ENCODE results near the gene SUPT3H.
A peak's percentile ranks its signal among the peaks of the same experiment; 100 is the strongest.
"Not testable (repeated sequence)": the region's sequence is repeated elsewhere in the genome, so short reads cannot be mapped to it uniquely, and the experiment has no call there.

Gene SUPT3H

GRCh38 chr6:45344900-45345299 is 32.8 kb downstream of the SUPT3H start:
- Histone ChIP-seq H3K27ac (no peak overlapping the region), H3K4me3 (no peak overlapping the region)

GRCh38 chr6:45328523-45328922 is 49.2 kb downstream of the SUPT3H start:
- Histone ChIP-seq H3K4me3 (peak overlapping the region in 3 of 7 experiments; percentile 0 to 16 (median 0)), H3K27ac (peak overlapping the region in 5 of 21 experiments; percentile 0 to 67 (median 16))

- H3K27ac ChIP-seq: peak within 1 kb of the TSS in 6 of 21 experiments; percentile 0 to 67 (median 18)
- H3K4me3 ChIP-seq: peak within 1 kb of the TSS in 3 of 7 experiments; percentile 0 to 16 (median 0)
These were observed 49.7 kb downstream of the SUPT3H start, which contains the start of gene RUNX2 for GRCh38 chr6:45327956-45328522. TSS of gene RUNX2 (plus strand) at chr6:45328330. CDS start at chr6:45328727, 397 bp downstream.

- H3K4me3 ChIP-seq: no peak overlapping the region
These were observed 50.9 kb downstream of the SUPT3H start for GRCh38 chr6:45326698-45327417.

GRCh38 chr6:45323656-45324224 is 54.0 kb downstream of the SUPT3H start:
- Histone ChIP-seq H3K27ac (peak overlapping the region in 1 of 21 experiments; percentile 17), H3K4me3 (no peak overlapping the region)

More at GRCh38 chr6:45326698-45327417, 50.9 kb downstream of the SUPT3H start:
- peak overlapping the region in 1 of 21 experiments; percentile 31 for H3K27ac ChIP-seq

- Histone ChIP-seq H3K4me3 (no peak overlapping the region), H3K27ac (no peak overlapping the region)
These were observed 57.4 kb downstream of the SUPT3H start for GRCh38 chr6:45320349-45320748.

GRCh38 chr6:45314146-45314545 is 63.6 kb downstream of the SUPT3H start:
- no peak overlapping the region for H3K4me3 ChIP-seq
- no peak overlapping the region for H3K27ac ChIP-seq

- H3K27ac ChIP-seq: no peak overlapping the region
- H3K4me3 ChIP-seq: no peak overlapping the region
These were observed 67.5 kb downstream of the SUPT3H start for GRCh38 chr6:45310118-45310788.

- no peak overlapping the region for H3K4me3 ChIP-seq
- H3K27ac ChIP-seq: no peak overlapping the region
These were observed 72.2 kb downstream of the SUPT3H start for GRCh38 chr6:45305546-45305945.

GRCh38 chr6:45302832-45303231 is 74.9 kb downstream of the SUPT3H start:
- H3K4me3 ChIP-seq: no peak overlapping the region
- no peak overlapping the region for H3K27ac ChIP-seq

GRCh38 chr6:45301348-45302142 is 76.2 kb downstream of the SUPT3H start:
- Histone ChIP-seq H3K27ac (no peak overlapping the region), H3K4me3 (no peak overlapping the region)

- Histone ChIP-seq H3K27ac (no peak overlapping the region), H3K4me3 (no peak overlapping the region)
These were observed 77.0 kb downstream of the SUPT3H start for GRCh38 chr6:45300736-45301135.

- Histone ChIP-seq H3K27ac (no peak overlapping the region), H3K4me3 (no peak overlapping the region)
These were observed 78.6 kb downstream of the SUPT3H start for GRCh38 chr6:45299096-45299581.

GRCh38 chr6:45297320-45297719 is 80.4 kb downstream of the SUPT3H start:
- Histone ChIP-seq H3K27ac (no peak overlapping the region), H3K4me3 (no peak overlapping the region)

GRCh38 chr6:45294065-45294701 is 83.6 kb downstream of the SUPT3H start:
- H3K4me3 ChIP-seq, H3K27ac ChIP-seq: not testable (repeated sequence)

GRCh38 chr6:45293306-45293705 is 84.4 kb downstream of the SUPT3H start:
- Histone ChIP-seq H3K4me3 (no peak overlapping the region), H3K27ac (no peak overlapping the region)

GRCh38 chr6:45289751-45290514 is 87.8 kb downstream of the SUPT3H start:
- Histone ChIP-seq H3K27ac (no peak overlapping the region), H3K4me3 (no peak overlapping the region)

- not testable (repeated sequence) for H3K4me3 ChIP-seq, H3K27ac ChIP-seq
These were observed 91.0 kb downstream of the SUPT3H start for GRCh38 chr6:45286707-45287106.

All from skin epidermis (tissue), 12 donors.